Endothelial cell (in vitro differentiated cells): ENCODE data around the gene FUS. TPM values are rescaled to one million over a fixed set of nuclear protein-coding genes. Genes with fewer than 3 reads are reported as not detected.
"Not testable (repeated sequence)": the region's sequence is repeated elsewhere in the genome, so short reads cannot be mapped to it uniquely, and the experiment has no call there.

ENCODE experiments used
- DNase-seq: peaks from one replicate; pipeline ENCODE4 v3.0.0; 2021; ENCODE audit warnings: low spot score
- H3K27ac Mint-ChIP-seq: one replicate; pipeline ENCODE4 v1.8.0; 2021; ENCODE audit warnings: mixed read lengths, inconsistent platforms; ENCODE audit not compliant: unreplicated experiment
- H3K27me3 Mint-ChIP-seq: one replicate; pipeline ENCODE4 v1.8.0; 2021; ENCODE audit warnings: mild to moderate bottlenecking, moderate library complexity, mixed read lengths, inconsistent platforms; ENCODE audit not compliant: unreplicated experiment
- H3K36me3 Mint-ChIP-seq: one replicate; pipeline ENCODE4 v1.8.0; 2021; ENCODE audit warnings: mild to moderate bottlenecking, low read depth, mixed read lengths, inconsistent platforms; ENCODE audit not compliant: unreplicated experiment
- H3K4me1 Mint-ChIP-seq: one replicate; pipeline ENCODE4 v1.8.0; 2021; ENCODE audit warnings: mild to moderate bottlenecking, mixed read lengths, inconsistent platforms; ENCODE audit not compliant: unreplicated experiment
- H3K4me3 Mint-ChIP-seq: one replicate; pipeline ENCODE4 v1.8.0; 2021; ENCODE audit warnings: mild to moderate bottlenecking, mixed read lengths, inconsistent platforms; ENCODE audit not compliant: unreplicated experiment
- H3K9me3 Mint-ChIP-seq: one replicate; pipeline ENCODE4 v1.8.0; 2021; ENCODE audit warnings: mixed read lengths, inconsistent platforms; ENCODE audit not compliant: unreplicated experiment
- CTCF ChIP-seq: fragments of 200-600 bp; sonication (generic); IDR thresholded peaks from one replicate; pipeline ENCODE4 v1.5.0; 2021; ENCODE audit warnings: antibody characterized with exemption; ENCODE audit not compliant: unreplicated experiment
- total RNA-seq: library from RNA; stranded (reverse); fragmentation: NEBNext Ultra II Directional; extraction: Animal tissue kit (Norgen Biotek cat#: 25700); gene quantifications from one replicate; pipeline ENCODE4 v1.2.1, GENCODE V29; 2021; ENCODE audit not compliant: unreplicated experiment

FUS gene
- total RNA-seq, 1 donor from 2014 or later: 590 TPM

- Mint-ChIP-seq H3K27me3 (peaks cover 16% of the 10 kb centered on the region), H3K36me3 (peaks cover 58% of the 10 kb centered on the region), H3K4me1 (peaks cover 55% of the 10 kb centered on the region), H3K27ac (peak overlapping the region; percentile 26), H3K9me3 (no peaks in the 10 kb centered on the region), H3K4me3 (no peak overlapping the region)
- no peak for DNase-seq
- no peak for TF ChIP-seq CTCF
These were observed 13.9 kb downstream of the FUS start for GRCh38 chr16:31193874-31194273.

GRCh38 chr16:31194898-31195297 is 15.0 kb downstream of the FUS start:
- H3K27ac Mint-ChIP-seq: no peak overlapping the region
- H3K27me3 Mint-ChIP-seq: peaks cover 13% of the 10 kb centered on the region
- peak overlapping the region; percentile 69 for H3K4me3 Mint-ChIP-seq
- no peaks in the 10 kb centered on the region for H3K9me3 Mint-ChIP-seq
- no peak for TF ChIP-seq CTCF
- DNase-seq: no peak
- H3K36me3 Mint-ChIP-seq: peaks cover 52% of the 10 kb centered on the region
- peaks cover 58% of the 10 kb centered on the region for H3K4me1 Mint-ChIP-seq

GRCh38 chr16:31195861-31196260 is 15.9 kb downstream of the FUS start:
- peaks cover 52% of the 10 kb centered on the region for H3K4me1 Mint-ChIP-seq
- not testable (repeated sequence) for DNase-seq, H3K27me3 Mint-ChIP-seq, H3K9me3 Mint-ChIP-seq
- H3K36me3 Mint-ChIP-seq: peaks cover 43% of the 10 kb centered on the region
- peak overlapping the region; percentile 61 for H3K4me3 Mint-ChIP-seq
- H3K27ac Mint-ChIP-seq: peak overlapping the region; percentile 44

GRCh38 chr16:31196324-31197088 is 16.6 kb downstream of the FUS start:
- Mint-ChIP-seq H3K4me1 (peaks cover 54% of the 10 kb centered on the region), H3K9me3 (no peaks in the 10 kb centered on the region), H3K27ac (peak overlapping the region; percentile 70), H3K27me3 (peaks cover 10% of the 10 kb centered on the region), H3K4me3 (peak overlapping the region; percentile 61), H3K36me3 (peaks cover 41% of the 10 kb centered on the region)
- no peak for DNase-seq
- no peak for TF ChIP-seq CTCF

- Mint-ChIP-seq H3K9me3 (no peaks in the 10 kb centered on the region), H3K4me3 (peak overlapping the region; percentile 65), H3K4me1 (peaks cover 56% of the 10 kb centered on the region), H3K36me3 (peaks cover 30% of the 10 kb centered on the region), H3K27me3 (peaks cover 16% of the 10 kb centered on the region), H3K27ac (peak overlapping the region; percentile 80)
- TF ChIP-seq CTCF: no peak
- no peak for DNase-seq
These were observed 18.4 kb downstream of the FUS start for GRCh38 chr16:31198207-31198882.
